GM23338 (cell line): ENCODE measurements around the gene MTRR.

Experiments used
- CREB1 ChIP-seq: fragments of 250-450 bp; sonication (Bioruptor Pico); IDR thresholded peaks from 2 replicates; pipeline ENCODE4 v1.5.0; 2020; ENCODE audit warnings: low read depth, mild to moderate bottlenecking, moderate library complexity
- CTCF ChIP-seq, 2 experiments: fragments of 200-600 bp in 1 of 2; sonication (generic) in 1 of 2; conservative IDR thresholded peaks; 2 replicates each; pipeline versions ENCODE4 v1.5.1 to v1.6.1; 2016 to 2017; ENCODE audit warnings: antibody characterized with exemption in 2 of 2, low read depth in 2 of 2, mild to moderate bottlenecking in 2 of 2, moderate library complexity in 1 of 2
- ETS1 ChIP-seq: IDR thresholded peaks from 2 replicates; pipeline ENCODE4 v1.6.1; 2016; ENCODE audit warnings: antibody characterized with exemption
- EZH2 ChIP-seq: fragments of 200-600 bp; sonication (generic); IDR thresholded peaks from one replicate; pipeline ENCODE4 v1.8.0; 2017; ENCODE audit warnings: antibody characterized with exemption, mild to moderate bottlenecking, low read depth; ENCODE audit not compliant: unreplicated experiment
- EZH2phosphoT487 ChIP-seq: fragments of 200-600 bp; sonication (generic); IDR thresholded peaks from one replicate; pipeline ENCODE4 v1.8.1; 2018; ENCODE audit warnings: antibody characterized with exemption; ENCODE audit not compliant: unreplicated experiment
- JUNB ChIP-seq: IDR thresholded peaks from one replicate; pipeline ENCODE4 v1.6.1; 2016; ENCODE audit warnings: antibody characterized with exemption; ENCODE audit not compliant: unreplicated experiment
- NANOG ChIP-seq: IDR thresholded peaks from 2 replicates; pipeline ENCODE4 v1.6.1; 2016; ENCODE audit warnings: antibody characterized with exemption, borderline replicate concordance
- POLR2AphosphoS5 ChIP-seq: IDR thresholded peaks from 2 replicates; pipeline ENCODE4 v1.6.1; 2016; ENCODE audit warnings: antibody characterized with exemption, low read depth
- REST ChIP-seq: IDR thresholded peaks from one replicate; pipeline ENCODE4 v1.6.1; 2018; ENCODE audit warnings: antibody characterized with exemption; ENCODE audit not compliant: unreplicated experiment
- STAT1 ChIP-seq: IDR thresholded peaks from one replicate; pipeline ENCODE4 v1.6.1; 2016; ENCODE audit warnings: antibody characterized with exemption; ENCODE audit not compliant: unreplicated experiment
- ZNF114 ChIP-seq: fragments of 250-450 bp; sonication (Bioruptor Pico); IDR thresholded peaks from 2 replicates; pipeline ENCODE4 v1.5.0; 2020; ENCODE audit warnings: mild to moderate bottlenecking, moderate library complexity

GRCh38 chr5:7848296-7848695 is 20.7 kb upstream of the MTRR start:
- no peak for TF ChIP-seq EZH2
- TF ChIP-seq CTCF (conservative IDR thresholded peaks at IDR 0.05; ENCODE audit: low read depth in 2 of 2): no peak
- no peak for TF ChIP-seq EZH2phosphoT487
- TF ChIP-seq JUNB: no peak
- TF ChIP-seq REST: no peak
- TF ChIP-seq POLR2AphosphoS5: no peak
- TF ChIP-seq CREB1: no peak
- no peak for TF ChIP-seq ETS1
- no peak for TF ChIP-seq ZNF114 (CRISPR knock-in tag)
- TF ChIP-seq STAT1: no peak
- no peak for TF ChIP-seq NANOG
